SW480 (cell line): Measurements from ENCODE around the gene UNC80.

Experiments
- DNase-seq: peaks from one replicate; pipeline ENCODE4 v3.0.0-alpha.2; 2016; ENCODE audit warnings: low spot score

Gene UNC80

DNA sequence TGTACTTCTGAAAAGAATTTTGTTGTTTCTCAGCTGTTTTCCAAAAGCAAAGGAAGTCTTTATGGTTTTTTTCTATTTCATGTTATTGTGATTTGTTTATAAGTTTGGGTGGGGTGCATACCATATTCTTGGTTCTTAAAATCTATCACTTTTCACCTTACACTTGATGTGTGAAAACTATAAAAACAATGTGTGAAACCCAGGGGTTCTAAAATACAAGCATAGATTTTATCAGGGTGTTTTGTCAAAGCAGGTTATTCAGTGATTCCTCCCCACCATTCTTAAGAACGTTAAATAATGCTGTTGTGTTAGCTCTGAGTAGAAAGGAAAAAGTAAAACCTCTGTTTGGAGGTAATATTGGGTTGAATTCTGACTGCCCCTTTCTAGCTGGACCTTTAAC is 248.5 kb downstream of the UNC80 start:
- no peak for DNase-seq

DNA sequence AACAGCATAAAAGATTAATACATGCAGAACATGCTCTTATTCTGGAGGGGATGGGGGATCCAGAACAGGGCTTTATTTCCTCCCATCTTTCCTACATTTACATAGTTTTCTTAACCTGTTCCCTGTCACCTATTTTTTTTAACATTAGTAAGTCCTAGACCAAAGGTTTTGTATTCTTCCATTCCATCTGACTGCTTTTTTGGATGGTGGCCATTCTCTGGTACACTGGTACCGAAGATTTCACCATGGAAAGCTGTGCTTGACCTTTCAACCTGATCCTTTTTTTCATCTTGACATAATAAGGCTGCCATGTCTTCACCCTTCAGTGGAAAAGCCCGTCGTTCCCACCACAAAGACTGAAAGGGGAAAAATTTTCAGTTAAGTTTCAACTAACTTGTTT is 251.2 kb downstream of the UNC80 start:
- no peak for DNase-seq

DNA sequence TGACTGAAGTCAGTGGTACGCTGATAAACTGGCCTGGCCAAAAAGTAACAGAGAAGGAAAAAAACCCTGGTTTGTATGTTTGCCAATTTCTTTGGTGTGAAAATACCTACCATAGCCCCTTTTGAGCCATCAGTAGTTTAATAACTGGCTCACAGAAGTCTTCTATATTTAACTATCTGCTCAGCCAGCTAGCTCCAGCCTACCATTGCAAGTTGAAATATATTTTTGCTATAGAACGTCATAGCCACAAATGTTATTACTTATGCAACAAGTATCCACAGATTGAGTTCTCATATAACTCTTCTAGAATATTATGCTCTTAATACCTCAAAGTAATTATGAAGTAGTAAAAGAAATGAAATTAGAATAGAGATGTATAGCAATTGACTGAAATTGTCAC is 256.0 kb downstream of the UNC80 start:
- DNase-seq, result no peak

DNA sequence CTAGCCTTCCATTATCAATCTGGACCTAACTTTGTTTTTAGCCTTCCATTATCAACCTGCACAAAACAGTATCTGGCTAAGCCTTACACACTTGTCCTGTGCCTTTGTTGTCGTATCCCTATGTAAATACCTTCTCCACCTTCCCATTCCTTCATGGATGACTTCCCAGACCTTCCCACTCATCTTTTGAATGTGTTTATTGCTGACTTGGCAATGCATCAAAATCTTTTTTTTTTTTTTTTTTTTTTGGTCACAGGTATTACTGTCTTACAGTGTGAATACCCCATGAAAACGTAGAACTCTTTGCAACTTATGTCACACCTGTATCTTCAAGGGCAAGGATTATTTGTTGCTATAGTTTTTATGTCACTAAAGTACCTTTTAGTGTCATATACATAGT is 256.5 kb downstream of the UNC80 start:
- DNase-seq, result no peak

DNA sequence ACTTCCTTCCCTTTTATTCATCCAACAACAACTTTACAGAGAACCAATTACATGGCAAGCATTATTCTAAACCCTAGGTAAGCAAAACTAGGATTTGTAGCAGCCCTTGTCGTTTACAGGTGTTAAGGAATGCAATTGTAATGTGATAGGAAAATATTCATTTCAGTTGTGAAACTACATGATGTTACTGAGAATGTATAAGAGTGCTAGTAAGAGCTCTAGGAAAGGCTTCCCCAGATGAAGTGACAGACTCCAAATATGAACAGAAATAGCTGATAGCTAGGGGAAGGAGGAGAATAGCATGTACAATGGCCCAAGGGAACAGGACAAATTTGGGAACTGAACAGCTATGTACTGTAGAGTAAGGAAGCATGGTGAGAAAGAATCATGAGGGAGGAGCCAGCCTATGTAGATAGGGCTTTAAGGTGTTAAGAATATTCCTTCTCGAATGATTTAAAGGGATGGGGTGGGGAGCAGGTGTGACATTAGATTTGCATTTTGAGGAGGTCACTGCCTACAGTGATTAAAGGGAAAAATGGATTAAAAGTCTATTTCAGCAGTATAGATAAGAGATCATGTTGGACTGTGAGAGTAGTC is 262.6 kb downstream of the UNC80 start:
- no peak for DNase-seq

DNA sequence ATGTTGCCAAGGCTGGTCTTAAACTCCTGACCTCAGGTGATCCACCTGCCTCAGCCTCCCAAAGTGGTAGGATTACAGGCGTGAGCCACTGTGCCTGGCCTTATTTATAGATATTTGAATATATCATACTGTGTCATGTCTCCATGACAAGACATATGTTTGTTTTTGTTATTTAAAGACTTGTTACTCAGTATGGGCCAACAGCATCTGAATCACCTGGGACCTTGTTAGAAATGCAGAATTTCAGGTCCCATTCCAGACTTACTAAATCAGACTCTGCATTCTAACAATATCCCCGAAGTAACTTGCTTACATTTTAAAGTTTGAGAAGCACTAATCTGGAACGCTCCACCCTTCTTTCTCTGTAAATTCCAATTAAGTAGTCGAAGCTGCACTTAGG is 264.0 kb downstream of the UNC80 start:
- DNase-seq, result no peak

DNA sequence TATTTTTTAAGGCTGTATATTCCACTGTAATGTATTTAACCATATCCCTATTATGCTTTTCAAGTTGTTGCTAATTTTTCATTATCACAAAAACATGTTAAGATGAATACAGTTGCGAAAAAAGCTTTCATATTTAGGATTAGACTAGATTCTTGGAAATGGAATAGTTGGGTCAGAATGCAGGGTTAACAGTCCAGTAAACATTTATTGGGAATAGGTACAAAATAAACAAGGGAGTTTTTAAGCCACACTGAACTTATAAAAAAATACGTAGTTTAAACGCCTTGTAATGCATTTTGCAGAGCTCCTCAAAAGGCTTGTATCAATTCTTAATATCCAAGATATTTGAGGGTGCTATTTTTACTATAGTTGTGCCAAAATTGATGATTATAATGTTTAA is 266.4 kb downstream of the UNC80 start:
- no peak for DNase-seq

DNA sequence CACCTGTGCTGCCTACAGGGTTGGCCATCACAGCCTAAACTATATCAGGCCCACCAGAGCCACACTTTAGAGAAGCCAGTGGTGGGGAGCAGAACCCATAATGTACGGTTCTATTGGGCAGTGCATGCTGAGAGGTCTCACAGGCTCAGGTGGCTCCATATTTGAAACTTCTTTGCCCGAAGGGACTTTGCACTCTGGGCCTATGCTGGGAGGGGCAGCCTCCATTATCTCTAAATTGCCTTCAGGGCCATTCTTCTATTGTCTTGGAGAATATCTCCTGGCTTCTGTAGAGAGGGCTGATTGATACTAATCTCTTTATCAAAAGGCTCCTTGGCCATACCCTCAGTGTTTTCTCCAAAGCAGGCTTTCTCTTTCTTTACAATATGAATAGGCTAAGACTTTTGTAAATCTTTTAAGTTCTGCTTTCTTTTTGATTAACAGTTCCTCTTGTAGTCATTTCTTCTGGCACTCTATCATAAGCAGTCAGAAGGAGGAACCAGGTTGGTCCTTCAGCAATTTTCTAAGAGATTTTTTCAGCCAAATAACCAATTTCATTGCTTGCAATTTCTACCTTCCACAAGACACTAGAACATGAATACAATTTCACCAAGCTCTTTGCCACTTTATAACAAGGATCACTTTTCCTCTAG is 275.3 kb downstream of the UNC80 start:
- DNase-seq, result no peak
